Kidney tubule cell (primary cell): ENCODE results near the gene UQCR11.
"Not testable (repeated sequence)": the region's sequence is repeated elsewhere in the genome, so short reads cannot be mapped to it uniquely, and the experiment has no call there.

Source experiments
- DNase-seq: peaks from one replicate; pipeline ENCODE4 v3.0.0-alpha.2; 2018; ENCODE audit warnings: low spot score

UQCR11 gene

GRCh38 chr19:1605236-1606137 is at the start of gene UQCR11:
UQCR11 (minus strand) TSS chr19:1605462; CDS start chr19:1605409, 53 bp downstream.
- peak; percentile 96 for DNase-seq

GRCh38 chr19:1654178-1654792 is 49.0 kb upstream of the UQCR11 start:
- DNase-seq = no peak

- DNase-seq = no peak
These were observed 48.0 kb upstream of the UQCR11 start for GRCh38 chr19:1653300-1653628.

GRCh38 chr19:1652471-1653299 is 47.4 kb upstream of the UQCR11 start, which contains the start of gene TCF3:
TCF3 (minus strand) TSS chr19:1652615; CDS start chr19:1650248, 2,367 bp downstream.
- peak; percentile 99 for DNase-seq

GRCh38 chr19:1651568-1652291 is 46.5 kb upstream of the UQCR11 start:
- DNase-seq = peak; percentile 23

- DNase-seq = no peak
These were observed 45.6 kb upstream of the UQCR11 start for GRCh38 chr19:1650650-1651567.

GRCh38 chr19:1649706-1650649 is 44.7 kb upstream of the UQCR11 start:
- DNase-seq = no peak

- peak; percentile 55 for DNase-seq
These were observed 43.8 kb upstream of the UQCR11 start for GRCh38 chr19:1648920-1649541.

GRCh38 chr19:1648459-1648849 is 43.2 kb upstream of the UQCR11 start:
- peak; percentile 54 for DNase-seq

- no peak for DNase-seq
These were observed 42.5 kb upstream of the UQCR11 start for GRCh38 chr19:1647501-1648458.

GRCh38 chr19:1646659-1647453 is 41.6 kb upstream of the UQCR11 start:
- no peak for DNase-seq

- DNase-seq = no peak
These were observed 40.9 kb upstream of the UQCR11 start for GRCh38 chr19:1646149-1646548.

- no peak for DNase-seq
These were observed 40.0 kb upstream of the UQCR11 start for GRCh38 chr19:1645299-1645698.

- no peak for DNase-seq
These were observed 38.8 kb upstream of the UQCR11 start for GRCh38 chr19:1644070-1644469.

- DNase-seq = not testable (repeated sequence)
These were observed 35.7 kb upstream of the UQCR11 start for GRCh38 chr19:1640893-1641448.

GRCh38 chr19:1636325-1637236 is 31.3 kb upstream of the UQCR11 start:
- DNase-seq = no peak
